HG03575 (cell line): ENCODE results near the gene ZNF879.

Experiments
- ATAC-seq: cut with Tn5 transposase; IDR thresholded peaks from one replicate; pipeline ENCODE4 v1.9.1; 2021; ENCODE audit not compliant: unreplicated experiment, insufficient number of reproducible peaks, low FRiP score; ENCODE audit errors: extremely low read depth

Gene ZNF879

DNA sequence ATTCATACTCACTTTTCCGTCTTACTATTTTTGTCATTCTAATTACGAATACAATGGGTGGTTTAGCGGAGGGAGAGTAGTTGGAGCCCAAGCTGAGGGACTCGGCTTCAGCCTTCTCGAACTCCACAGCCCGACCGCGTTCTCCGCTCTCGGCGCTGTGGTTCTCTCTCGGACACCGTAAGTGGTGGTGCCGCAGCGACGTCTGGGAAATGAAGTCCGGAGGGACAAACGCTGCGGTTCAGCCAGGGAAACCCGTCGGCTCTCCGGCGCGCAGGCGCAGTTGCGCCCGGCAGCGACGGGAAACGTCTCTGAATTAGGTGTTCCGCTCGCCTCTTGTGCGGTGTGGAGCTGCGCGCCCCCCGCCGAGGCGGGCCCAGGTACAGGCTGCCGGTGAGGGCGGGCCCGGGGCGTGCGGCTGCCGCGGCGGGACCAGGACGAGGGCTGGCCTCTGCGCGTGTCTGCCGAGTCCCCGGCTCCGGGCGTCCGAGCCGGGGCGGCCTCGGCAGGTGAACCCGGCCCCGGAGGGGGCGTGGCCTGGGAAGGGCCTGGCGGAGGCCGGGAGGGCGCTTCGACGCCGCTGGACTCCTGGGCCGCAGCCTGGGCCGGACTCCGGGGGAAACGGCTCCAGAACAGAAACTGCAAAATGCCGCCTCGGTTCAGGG is at the start of gene ZNF879:
Gene ZNF879 (plus strand): TSS at position 277 of the 662 bp plus-strand sequence. CDS start 1,201 bp downstream, outside the sequence.
- ATAC-seq = no peak

- ATAC-seq = no peak
Measured at GRCh38 chr5:178981381-178981780, 42.2 kb upstream of the ZNF879 start.

GRCh38 chr5:178982941-178983340 is 40.7 kb upstream of the ZNF879 start:
- no peak for ATAC-seq

DNA sequence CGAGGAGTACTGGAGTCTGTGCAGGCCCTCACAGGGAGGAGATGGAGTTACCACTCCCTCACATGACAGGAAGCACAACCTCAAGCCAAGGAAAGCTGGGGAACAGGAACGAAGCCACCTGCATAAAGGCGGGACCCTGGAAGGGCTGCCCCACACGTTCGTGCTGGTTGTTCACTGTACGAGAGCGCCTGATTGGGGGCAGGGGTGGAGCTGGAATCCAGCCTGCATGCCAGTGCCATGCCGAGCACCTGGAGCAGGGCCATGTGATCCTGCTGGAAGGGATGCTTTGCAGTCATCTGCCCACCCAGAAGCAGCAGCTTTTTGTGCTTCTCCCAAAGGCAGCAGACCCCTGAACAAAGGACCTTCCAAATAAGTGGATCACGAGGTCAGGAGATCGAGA is 39.9 kb upstream of the ZNF879 start:
- ATAC-seq = no peak

- no peak for ATAC-seq
Measured at GRCh38 chr5:178984145-178985072, 39.2 kb upstream of the ZNF879 start.

DNA sequence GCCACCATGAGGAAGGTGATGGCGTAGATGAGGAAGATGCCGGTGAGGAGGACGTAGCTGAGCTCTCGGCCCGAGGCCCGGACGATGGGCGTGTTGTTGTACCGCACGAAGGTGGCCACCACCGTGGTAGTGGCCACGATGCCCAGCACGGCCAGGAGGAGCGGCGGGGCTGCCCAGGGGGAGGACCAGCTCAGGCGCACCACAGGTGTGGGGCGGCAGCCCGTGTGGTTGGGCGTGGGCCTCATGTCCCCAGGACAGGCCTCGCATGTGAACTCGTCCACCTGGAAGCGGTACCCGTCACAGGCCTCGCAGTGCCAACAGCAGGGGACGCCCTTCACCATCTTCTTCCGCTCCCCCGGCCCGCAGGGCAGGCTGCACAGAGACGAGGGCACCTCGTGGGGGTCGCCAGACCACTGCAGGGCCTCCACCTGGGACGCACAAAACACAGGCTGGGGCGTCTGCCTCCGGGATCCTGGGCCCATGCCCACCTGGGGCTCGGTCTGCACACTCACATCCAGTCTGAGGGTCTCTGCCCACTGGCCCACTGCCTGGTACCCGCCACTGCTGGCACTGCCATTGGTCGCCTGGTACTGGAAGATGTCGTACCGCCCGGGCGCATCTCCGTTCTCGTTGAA is 37.2 kb upstream of the ZNF879 start:
- no peak for ATAC-seq

DNA sequence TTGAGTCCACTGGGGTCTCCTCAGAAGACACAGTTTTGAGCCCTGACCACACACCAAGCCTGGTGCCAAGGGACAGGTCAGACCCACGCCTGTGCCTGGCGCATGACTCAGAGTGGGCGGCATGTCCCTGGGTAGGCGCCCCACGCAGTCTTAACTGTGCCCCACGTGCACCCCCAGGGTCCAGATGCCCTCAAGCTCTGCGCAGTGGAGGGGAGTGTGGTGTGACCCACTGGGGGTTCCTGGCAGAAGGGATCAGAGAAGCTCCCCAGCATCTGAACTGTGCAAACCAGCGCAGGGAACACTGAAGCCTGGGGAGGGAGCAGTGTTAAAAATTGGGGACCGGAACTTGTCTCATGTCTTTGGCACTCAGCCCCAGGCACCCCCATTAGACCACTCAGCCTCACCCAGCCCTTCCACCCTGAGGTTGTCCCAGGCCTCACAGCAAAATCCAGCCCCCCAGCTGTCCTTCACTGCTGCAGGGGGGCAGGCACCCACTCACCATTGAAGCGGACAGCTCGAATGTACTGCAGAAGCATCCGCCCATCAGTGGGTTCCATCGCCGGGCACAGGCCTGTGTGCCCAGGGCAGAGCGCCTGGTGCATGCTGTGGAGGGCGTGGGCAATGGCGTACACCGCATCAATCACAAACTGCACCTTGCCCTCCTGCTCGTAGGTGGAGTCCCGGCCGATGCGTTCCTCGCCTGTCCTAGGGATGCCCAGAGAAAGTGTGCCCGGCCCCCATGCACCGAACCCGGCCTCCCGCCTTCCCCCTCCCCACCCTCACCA is 35.0 kb upstream of the ZNF879 start:
- no peak for ATAC-seq

DNA sequence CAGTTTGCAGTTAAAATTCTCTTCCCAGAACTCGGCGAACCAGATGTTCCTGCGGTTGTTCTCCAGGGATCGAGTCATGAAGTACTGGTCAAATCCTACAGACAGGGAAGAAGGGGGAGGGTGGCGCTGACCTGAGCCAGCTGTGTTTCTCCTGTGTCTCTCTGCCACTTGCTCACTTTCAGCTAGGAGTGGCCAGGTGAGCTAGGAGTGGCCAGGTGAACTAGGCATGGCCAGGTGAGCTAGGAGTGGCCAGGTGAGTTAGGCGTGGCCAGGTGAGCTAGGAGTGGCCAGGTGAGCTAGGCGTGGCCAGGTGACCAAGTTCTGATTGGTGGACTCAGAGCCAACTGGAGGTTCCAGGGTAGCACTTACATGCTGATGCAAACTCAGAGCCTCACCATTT is 34.3 kb upstream of the ZNF879 start:
- no peak for ATAC-seq

DNA sequence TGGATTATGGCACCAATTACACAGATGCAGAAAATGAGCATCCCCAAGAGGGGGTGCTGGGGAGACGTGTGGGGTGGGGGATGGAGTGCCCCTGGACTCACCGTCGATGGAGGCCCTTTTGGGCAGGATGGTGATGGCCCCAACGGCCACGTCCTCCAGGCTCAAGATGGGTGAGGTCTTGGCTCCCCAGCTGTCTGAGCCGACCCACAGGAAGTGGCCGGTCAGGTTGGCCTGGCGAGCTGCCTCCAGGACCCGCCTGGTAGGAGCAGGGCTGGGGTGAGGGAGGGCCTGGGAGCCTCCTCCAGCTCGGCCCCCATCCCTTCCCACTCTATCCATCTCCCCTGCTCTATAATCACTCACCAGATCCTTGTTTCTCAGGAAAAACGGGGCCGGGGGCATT is 33.1 kb upstream of the ZNF879 start:
- ATAC-seq = no peak

DNA sequence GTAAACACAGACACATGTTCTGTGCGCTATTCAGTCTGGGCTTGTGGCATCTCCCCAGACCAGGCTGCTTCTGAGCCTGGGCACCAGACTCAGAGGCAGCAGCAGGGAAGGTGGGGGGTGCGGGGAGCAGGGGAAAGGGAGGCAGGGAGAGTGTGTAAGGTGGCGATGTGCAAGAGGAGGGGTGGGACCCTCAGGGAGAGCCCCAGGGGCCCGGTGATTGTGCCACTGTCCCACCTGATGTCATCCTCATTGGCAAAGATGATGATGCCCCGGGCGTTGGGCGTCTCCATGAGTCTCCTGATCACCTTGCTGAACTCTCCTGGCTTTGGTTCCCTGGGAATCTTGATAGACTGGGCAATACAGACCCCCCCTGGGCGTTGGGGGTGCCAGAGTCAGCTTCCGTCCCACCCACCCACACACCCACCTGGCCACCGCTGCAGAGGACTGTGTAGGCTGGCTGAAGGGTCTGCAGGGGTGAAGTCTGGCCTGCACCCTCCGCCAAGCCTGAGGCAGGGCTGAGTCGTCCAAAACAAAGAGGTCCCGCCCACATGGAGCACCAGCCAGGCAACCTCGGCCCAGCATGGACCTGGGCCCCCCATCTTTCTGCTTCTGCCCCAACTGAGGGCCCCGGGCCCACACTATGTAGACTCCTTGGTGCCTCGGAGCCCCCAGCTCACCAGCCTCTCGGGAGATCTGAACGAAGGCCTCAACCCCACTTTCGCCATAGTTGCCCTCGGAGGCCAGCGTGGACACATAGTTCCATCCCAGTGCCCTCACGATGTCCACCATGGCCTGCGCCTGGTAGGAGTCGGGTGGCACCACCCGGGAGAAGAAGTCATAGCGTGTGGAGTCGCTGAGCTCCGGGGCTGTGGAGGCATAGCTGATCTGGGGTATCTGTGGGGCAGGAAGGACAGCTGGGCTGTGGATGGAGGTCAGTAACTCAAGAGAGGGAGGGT is 32.1 kb upstream of the ZNF879 start:
- no peak for ATAC-seq

GRCh38 chr5:178992291-178992895 is 31.2 kb upstream of the ZNF879 start:
- no peak for ATAC-seq

DNA sequence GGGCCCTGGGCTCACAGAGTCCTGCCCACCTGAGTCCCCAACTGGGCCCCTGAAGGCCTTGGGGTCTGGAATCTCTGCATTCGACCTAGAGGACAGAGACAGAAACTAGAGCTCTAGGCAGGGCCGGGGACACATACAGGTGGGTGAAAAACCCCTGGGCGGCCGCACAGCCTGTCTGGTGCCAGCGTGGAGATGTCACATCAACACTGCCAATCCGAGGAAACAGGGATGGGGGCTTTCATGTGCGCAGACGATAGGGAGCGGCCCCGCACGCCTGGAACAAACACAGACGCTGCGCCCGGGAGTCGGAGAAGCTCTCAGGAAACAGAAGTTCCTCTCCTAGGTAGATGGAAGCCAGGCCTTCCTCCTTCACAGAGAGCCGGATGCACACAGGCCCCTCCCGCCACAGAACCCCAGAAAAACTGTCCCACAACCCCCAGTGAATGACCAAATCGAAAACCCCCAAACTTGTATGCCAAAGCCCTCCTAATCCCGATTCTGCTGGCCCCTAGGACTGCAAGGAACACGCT is 30.3 kb upstream of the ZNF879 start:
- ATAC-seq = no peak

DNA sequence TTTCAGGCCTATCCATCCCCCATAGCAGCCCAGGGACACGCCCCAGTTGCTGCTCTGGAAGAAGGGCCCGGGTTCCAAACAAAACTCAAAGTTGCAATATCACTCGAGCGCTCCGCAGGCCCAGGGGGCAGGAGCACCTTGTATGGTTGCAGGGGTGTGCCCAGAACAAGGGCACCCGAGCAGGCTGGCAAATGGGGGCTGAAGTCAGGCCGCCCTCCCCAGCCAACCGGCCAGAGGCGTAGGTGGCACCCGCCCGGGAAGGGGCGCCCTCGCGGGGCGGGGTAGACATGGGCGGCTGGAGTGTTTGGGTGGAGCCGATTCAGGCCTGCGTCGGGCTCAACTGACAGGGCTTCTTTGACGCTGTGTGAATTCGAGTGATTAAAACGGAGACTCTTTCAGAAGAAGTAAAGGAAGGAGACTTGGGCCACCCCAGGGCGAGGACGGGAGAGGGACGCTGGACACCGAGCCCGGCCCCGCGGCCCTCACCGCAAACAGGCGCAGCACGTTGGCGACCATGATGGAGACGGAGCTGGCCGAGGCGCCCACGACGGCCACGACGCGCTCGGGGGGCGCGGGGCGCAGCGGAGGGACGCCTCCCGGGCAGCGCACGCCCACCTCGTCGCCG is 29.5 kb upstream of the ZNF879 start:
- no peak for ATAC-seq

DNA sequence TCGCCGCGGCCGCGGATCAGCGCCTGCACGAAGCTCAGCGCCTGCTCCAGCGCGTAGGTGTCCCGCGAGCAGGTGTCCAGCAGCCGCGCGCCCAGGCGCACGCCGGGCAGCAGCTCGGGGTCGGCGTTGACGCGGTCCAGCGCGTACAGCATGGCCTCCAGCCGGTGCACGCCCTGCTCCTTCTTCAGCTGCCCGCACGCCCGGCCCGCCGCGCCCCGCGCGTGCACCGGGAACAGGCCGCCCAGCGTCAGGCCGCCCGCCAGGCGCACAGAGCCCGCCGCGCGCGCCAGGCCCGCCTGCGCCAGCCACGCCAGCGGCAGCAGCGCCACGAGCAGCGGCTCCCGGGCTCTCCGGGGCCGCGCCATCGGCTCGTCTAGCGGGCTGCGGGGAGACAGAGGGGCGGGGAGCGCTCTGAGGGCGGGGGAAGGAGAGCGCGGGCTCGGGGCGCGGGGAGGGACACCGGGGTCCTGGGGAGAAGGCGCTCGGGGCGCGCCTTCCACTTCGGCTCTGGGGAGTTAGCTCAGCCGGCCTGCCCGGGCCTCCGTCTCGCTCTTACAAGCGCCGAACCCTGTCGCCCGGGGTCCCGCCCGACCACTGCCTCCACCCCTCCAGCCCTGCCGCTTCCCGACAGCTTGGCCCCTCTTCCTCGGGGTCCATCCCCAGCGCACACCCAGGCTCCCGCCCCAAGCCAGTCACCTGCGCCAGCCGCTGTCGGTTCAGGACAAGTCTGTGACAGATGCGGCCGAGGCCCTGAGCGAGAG is 28.8 kb upstream of the ZNF879 start, which contains the start of gene GRM6:
Gene GRM6 (minus strand): TSS at position 741 of the 761 bp plus-strand sequence. CDS start 376 bp downstream, at position 365.
- no peak for ATAC-seq

DNA sequence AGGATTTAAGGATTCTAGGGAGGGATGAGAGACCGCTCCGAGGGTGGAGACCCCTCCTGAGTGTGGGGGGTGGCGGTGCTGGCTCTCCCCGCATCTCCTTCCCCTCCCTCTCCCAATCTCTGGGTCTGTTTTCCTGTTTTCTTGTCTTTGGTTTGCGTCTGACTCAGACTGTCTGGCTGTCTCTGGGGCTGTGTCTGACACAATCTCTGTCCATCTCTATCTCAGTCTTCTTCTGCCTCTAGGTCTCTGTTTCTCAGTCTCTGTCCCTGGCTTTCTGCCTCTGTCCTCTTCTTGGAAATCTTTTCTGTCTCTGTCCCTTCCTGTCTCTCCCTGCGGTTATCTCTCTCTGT is 28.3 kb upstream of the ZNF879 start:
- no peak for ATAC-seq

DNA sequence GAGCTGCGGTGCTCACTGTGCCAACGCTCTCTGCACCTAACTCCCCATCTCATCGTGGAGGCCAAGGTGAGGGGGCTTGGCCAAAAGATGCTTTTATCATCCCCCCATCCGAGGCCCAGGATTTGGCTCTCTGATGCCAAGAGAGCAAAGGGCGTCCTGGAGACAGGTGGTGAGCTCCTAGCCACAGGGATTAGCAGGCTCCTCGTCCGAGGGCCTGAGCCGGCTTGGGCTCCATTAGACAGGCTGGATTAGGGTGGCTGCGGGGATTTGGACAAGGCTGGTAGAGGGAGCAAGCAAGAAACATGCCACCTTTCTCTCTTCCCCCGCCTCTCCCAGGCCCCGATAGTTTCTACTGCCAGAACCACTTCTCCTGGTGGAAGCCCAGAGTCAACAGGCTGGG is 27.4 kb upstream of the ZNF879 start:
- ATAC-seq = no peak
